GM19455 (cell line): ENCODE results near the gene SIRT6.
"Not testable (repeated sequence)": the region's sequence is repeated elsewhere in the genome, so short reads cannot be mapped to it uniquely, and the experiment has no call there.

Experiments used
- ATAC-seq: cut with Tn5 transposase; IDR thresholded peaks from one replicate; pipeline ENCODE4 v1.9.1; 2021; ENCODE audit not compliant: unreplicated experiment

Gene SIRT6

GRCh38 chr19:4138445-4138844 is 43.9 kb downstream of the SIRT6 start:
- ATAC-seq: no peak

GRCh38 chr19:4136680-4137088 is 45.7 kb downstream of the SIRT6 start:
- ATAC-seq: no peak

GRCh38 chr19:4135386-4135785 is 47.0 kb downstream of the SIRT6 start:
- ATAC-seq: not testable (repeated sequence)

- ATAC-seq: no peak
Observed at GRCh38 chr19:4134351-4134750, 48.0 kb downstream of the SIRT6 start.

GRCh38 chr19:4130744-4131438 is 51.5 kb downstream of the SIRT6 start:
- ATAC-seq: no peak

- not testable (repeated sequence) for ATAC-seq
Observed at GRCh38 chr19:4129050-4129449, 53.3 kb downstream of the SIRT6 start.

- not testable (repeated sequence) for ATAC-seq
Observed at GRCh38 chr19:4127322-4127721, 55.0 kb downstream of the SIRT6 start.

GRCh38 chr19:4124638-4125037 is 57.7 kb downstream of the SIRT6 start:
- no peak for ATAC-seq
